HG03064 (cell line): ENCODE data around the gene PPP6R1.

Experiments used
- ATAC-seq: cut with Tn5 transposase; IDR thresholded peaks from one replicate; pipeline ENCODE4 v1.9.1; 2021; ENCODE audit warnings: low read depth; ENCODE audit not compliant: unreplicated experiment

The PPP6R1 gene

DNA sequence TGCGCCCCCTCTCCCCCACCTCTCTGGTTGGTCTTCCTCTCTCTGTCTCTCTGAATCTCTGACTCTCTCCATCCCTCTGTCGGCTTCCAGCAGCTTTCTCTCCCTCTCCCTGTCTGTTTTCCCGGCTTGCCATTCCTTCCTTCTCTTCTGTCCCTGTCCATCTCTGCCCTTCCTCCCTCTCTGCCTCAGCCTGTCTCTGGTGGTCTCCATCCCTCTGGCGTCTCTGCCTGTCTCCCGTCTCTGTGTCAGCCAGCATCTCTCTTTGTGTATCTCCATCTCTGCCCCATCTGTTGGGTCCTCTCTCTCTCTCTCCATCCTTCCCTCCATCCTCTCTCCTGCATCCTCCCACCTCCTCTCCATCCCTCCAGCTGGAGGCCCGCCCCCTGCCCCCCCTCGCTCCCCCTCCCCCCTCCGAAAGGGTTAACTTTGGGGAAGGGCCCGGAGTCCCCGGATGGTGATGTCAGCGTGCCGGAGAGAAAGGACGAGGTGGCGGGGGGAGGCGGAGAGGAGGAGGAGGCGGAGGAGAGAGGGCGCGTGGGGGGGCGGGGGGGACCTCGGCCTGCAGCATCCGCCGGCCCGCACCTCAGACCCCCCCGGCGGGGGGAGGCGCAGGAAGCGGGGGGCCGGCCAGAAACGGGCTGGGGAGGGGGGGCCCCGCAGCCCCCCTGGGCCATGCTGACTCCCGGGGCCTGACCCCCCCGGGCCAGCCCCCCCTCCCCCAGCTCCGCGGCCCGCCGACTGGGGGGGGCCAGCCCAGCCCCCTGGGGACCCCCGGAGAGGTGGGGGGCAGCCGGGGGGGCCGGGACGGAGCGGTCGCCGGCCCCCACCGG is 24.9 kb upstream of the PPP6R1 start, which contains the start of gene BRSK1:
BRSK1 (plus strand) TSS at position 450 of the 830 bp plus-strand sequence. CDS start 446 bp downstream, outside the sequence.
- ATAC-seq, result no peak

DNA sequence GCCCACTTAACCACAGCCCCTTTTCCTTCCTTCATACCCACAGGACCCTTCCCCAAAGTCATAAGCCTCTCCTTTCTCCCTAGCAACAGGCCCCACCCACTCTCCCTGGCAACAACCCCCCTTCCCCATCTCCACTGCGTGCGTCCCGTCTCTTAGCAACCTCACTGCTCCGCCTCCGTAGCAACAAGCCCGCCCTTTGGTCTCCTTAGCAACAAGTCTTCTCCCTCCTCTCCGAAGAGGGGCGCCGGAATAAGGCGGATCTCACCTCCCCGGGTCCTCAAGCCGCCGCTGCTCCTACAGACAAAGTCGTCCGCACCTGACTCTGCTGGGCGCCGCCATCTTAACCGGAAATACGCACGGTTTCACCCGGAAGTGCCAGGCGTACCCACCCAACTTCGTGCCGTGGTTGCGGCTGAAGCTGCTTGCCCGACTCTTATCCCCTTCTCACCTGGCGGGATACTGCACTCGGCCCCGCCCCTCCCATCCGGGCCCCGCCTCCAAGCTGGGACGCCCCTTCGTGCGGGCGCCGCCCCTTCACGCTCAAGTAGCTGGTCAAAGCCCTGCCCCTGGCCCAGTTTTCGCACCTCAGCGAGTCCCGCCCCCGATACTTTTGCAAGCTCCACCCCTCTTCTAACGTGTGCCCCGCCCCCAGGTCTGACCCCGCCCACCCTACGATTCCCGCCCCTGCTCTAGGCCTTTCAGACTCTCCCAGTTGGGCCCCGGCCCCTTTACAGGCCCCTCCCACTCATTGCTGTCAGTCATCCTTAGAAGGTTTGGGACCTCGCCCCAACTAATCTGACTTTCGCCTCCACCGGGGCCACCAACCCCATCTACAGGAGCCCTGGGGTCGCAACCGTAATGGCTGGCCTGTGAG is 21.2 kb upstream of the PPP6R1 start, which contains the start of gene HSPBP1:
HSPBP1 (minus strand) TSS at position 341 of the 874 bp plus-strand sequence. CDS start 502 bp downstream, outside the sequence.
- peak; percentile 52 for ATAC-seq

DNA sequence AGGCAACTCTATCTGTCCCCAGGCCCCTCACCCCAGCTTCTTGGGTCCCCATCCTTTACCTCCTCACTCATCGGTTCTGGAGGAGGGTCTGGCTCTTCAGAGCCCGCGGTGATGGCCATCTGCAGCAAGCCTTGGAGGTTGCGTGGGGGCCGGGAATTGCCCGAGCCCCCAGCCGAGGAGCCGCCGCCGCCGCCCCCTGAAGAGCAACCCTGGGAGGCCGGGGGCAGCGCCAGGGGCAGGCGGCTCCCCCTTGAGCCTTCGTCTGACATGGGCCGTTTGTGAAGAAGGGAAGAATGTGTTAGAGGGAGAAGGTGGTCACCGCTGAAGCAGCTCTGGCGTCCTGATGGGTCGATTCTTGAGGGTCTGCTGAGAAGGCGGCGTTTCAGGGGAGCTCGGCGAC is 20.5 kb upstream of the PPP6R1 start:
- no peak for ATAC-seq

GRCh38 chr19:55278391-55279135 is 19.7 kb upstream of the PPP6R1 start:
- ATAC-seq, result no peak

DNA sequence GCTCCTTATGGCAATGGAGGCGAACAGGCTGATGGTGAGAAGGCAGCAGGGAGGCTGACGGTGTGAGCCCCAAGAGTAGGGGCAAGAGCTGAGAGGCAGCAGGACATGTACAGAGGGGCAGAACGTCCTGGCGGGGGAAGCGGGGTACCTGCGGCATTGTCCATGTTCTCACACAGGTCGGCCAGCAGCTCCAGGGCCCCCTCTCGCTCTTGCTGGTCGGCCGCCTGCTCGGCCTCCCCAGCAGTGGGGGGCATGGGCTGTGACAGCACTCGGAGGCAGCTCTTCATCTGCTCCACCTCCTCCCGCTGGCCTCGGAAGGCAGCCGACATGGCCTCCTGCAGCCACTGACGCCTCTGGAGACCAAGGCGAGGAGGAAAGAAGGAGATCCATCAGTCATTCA is 18.7 kb upstream of the PPP6R1 start:
- ATAC-seq, result no peak

DNA sequence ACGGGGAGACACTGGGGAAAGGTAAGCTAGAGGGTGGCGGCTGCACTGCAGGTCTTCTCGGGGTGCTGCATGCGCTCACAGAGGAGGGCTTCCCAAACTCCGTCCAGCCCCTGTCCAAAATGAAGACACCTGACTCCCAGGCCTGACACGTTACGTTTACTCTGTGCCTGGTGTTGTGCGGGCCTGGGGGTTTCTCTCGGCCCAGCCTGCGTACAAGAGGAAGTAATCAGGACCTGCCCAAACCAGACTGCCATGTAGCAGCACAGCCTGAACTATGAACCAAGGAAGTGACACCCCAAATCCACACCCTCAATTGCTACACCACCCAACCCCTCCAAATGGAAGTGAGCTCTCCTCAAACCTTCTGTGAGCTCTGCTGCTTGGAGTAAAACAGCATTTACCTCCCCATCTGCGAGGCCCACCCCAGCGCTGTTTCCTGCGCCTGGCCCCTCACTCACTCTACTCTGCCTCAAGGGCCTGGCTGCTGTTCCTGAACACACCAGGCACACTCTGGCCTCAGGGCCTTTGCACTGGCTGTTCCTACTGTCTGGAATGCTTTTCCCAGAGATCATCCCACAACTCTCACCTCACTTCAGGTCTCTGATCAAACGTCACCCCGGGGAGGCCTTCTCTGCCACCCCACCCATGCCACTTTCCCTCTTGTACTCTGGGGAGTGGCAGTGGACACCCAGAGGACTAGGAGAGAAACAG is 18.1 kb upstream of the PPP6R1 start:
- ATAC-seq, result no peak

- no peak for ATAC-seq
Observed at GRCh38 chr19:55275851-55276719, 17.3 kb upstream of the PPP6R1 start.

DNA sequence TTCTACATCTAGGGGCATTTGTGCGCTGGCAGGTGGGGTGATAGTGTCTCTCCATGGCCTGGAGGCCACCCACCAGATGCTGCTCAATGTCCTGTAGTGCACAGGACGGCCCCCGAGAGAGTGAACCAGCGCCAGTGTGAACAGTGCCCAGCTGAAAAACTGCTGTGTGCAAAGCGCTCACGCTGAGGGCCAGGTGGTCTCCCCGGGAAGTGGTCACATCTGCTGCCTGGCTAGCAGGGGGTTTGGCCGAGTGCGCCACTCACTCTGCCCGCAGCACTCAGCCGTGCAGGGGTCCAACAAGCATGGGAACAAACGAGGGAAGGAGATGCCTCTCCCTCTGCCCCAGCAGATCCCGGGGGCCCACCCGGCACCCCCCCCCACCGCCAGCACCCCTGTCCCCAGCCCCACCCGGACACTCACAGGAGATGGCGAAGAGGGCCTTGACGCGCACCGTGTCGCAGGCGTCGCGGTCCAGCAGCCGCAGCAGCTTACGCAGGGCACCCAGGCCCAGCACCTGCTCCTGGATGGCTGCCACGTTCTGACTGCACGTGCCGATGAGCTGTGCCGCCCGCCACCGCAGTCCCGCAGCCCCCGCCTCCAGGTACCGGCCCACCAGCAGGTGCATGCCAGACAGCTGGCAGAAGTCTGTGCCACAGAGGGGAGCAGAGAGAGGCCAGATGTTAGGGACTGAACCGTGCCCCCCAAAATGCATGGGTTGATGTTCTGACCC is 15.3 kb upstream of the PPP6R1 start:
- ATAC-seq, result no peak

GRCh38 chr19:55272142-55272541 is 13.3 kb upstream of the PPP6R1 start:
- no peak for ATAC-seq

- ATAC-seq, result no peak
Observed at GRCh38 chr19:55270172-55270942, 11.5 kb upstream of the PPP6R1 start.

DNA sequence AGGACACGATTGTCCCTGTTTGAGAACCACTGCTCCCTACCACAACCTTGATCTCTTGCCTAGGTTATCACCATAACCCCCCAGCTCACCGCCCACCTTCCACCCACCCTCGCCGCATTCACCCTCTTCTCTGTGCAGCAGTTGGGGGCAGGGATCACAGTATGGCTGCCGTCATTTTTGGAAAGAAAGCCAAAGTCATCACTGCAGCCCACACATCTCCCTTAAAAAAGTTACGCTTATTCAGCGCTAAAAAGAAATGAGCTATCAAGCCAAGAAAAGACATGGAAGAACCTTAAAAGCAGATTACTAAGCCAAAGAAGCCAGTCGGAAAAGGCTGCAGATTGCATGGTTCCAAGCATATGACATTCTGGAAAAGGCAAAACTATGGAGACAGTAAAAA is 10.5 kb upstream of the PPP6R1 start:
- ATAC-seq, result no peak

- no peak for ATAC-seq
Observed at GRCh38 chr19:55266840-55267239, 8.0 kb upstream of the PPP6R1 start.

GRCh38 chr19:55266404-55266803 is 7.6 kb upstream of the PPP6R1 start:
- no peak for ATAC-seq

GRCh38 chr19:55265723-55266386 is 7.0 kb upstream of the PPP6R1 start:
- ATAC-seq, result no peak

- no peak for ATAC-seq
Observed at GRCh38 chr19:55265173-55265572, 6.4 kb upstream of the PPP6R1 start.

GRCh38 chr19:55264531-55264930 is 5.7 kb upstream of the PPP6R1 start:
- no peak for ATAC-seq

DNA sequence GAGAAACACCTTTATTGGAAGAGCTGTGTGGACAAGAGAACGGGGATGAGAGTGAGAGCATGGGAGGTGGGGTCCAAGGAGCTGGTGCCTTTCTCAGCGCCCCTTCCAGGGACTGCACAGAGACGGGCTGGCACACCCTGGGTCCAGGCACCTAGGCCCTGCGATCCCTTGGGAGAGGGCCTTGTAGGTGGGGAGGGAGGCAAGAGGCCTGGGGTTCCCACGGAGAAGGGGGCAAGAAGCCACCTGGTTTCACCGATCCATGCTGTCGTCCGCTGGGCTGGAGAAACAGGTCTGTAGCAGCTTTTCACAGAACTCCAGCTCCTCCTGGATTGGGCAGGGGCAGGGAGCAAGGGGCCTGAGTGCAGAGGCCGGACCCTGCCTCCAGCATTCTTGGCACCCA is 3.5 kb upstream of the PPP6R1 start:
- no peak for ATAC-seq
